Activated CD4-positive, alpha-beta T cell treated with anti-CD3 and anti-CD28 coated beads, Interleukin-2, Interleukin-6, amounts not matched to agents 100 ng/mL and 50 ng/mL, durations not matched to agents 16 hours and 8 hours (primary cell): Measurements from ENCODE around the gene ANKRD27.
"Not testable (repeated sequence)": the region's sequence is repeated elsewhere in the genome, so short reads cannot be mapped to it uniquely, and the experiment has no call there.

Source experiments
- DNase-seq: peaks from one replicate; pipeline ENCODE4 v3.0.0-alpha.2; 2020

ANKRD27 gene

DNA sequence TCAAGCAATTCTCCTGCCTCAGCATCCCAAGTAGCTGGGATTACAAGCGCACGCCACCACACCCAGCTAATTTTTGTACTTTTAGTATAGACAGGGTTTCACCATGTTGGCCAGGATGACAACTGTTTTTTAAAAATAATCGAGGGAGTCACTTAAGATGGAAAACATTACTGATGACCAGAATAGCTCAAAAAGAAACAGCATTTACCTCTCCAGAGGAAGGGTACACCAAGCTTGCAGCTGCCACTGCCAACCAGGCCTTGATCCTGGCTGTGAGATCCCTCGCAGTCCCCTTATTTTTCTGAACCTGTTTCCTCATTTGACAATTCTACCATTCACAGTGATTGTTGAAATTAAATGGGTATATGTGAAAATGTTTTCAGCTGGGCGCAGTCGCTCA is 79.5 kb downstream of the ANKRD27 start:
- DNase-seq = no peak

DNA sequence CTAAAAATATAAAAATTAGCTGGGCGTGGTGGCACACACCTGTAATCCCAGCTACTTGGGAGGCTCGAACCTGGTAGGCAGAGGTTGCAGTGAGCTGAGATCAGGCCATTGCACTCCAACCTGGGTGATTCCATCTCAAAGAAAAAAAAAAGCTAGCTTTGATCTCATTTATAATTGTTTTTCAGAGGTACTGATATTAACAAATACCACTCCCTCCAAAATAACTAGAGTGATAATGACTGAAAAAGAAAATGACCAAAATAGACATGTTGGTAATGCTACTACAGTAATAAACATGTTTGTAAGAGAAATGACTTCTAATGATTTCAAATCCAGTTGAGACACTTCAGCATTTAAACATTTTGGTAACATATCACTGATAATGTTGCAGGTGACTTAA is 81.0 kb downstream of the ANKRD27 start:
- no peak for DNase-seq

DNA sequence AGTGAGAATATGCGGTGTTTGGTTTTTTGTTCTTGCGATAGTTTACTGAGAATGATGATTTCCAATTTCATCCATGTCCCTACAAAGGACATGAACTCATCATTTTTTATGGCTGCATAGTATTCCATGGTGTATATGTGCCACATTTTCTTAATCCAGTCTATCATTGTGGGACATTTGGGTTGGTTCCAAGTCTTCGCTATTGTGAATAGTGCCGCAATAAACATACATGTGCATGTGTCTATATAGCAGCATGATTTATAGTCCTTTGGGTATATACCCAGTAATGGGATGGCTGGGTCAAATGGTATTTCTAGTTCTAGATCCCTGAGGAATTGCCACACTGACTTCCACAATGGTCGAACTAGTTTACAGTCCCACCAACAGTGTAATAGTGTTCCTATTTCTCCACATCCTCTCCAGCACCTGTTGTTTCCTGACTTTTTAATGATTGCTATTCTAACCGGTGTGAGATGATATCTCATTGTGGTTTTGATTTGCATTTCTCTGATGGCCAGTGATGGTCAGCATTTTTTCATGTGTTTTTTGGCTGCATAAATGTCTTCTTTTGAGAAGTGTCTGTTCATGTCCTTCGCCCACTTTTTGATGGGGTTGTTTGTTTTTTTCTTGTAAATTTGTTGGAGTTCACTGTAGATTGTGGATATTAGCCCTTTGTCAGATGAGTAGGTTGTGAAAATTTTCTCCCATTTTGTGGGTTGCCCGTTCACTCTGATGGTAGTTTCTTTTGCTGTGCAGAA is 87.1 kb downstream of the ANKRD27 start:
- DNase-seq = not testable (repeated sequence)

DNA sequence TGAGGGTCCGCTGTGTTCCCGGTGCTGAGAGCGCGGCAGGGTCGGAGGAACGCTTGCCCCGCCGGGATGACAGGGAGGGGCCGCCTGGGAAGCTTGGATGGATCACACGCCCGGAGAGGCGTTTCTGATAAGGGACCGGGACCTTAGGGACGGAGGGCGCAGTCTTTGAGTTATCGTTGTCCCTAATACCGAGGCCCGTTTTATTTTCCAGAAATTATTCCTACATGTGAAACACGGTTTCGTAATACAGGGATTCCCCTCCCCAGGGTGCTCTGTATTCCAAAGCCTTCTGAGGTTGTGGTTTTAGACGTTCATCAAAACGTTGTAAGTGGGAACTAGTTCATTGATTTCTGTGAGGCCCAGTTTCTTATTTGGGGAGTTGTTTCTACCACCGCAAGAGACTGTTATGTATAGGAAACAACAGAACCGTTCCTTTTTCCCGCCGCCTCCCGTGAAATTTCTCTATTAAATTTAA is 93.2 kb downstream of the ANKRD27 start:
- peak; percentile 13 for DNase-seq

DNA sequence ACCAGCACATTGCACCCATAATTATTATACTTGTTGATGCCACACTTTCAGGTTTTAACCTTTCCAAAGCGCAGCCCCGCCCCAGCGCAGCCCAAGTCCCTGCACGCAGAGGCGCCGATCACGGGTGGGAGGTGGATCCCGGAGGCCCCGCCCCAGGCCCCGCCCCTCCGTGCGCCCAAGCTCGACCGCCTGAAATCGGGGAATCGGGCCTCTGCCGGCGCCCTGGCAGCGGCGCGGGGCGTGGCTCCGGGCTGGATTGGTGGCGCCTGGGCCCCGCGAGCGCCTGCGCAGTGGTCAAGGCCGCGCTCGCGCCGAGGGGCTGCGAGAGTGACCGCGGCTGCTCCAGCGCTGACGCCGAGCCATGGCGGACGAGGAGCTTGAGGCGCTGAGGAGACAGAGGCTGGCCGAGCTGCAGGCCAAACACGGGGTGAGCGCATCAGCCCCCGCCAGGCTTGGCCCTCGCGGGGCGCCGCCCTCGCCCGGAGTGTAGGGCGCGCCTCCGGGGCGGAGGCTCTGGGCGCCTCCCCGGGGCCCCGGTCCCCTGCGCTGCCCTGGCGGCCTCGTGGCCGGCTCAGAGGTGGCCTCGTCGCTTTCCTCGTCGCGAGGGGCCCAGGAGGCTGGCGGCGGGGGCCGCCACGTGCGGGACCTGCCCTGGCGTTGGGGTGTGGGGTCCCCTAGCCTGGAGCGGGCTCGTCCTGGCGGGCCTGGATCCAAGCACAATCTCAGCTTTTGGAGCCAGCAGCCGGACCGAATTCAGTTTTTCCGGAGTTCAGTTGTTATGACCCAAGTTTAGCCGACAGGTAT is 93.9 kb downstream of the ANKRD27 start, which contains the start of gene PDCD5:
TSS of gene PDCD5 (plus strand) at position 290 of the 804 bp plus-strand sequence. CDS start at position 362, 72 bp downstream.
- peak; percentile 98 for DNase-seq

DNA sequence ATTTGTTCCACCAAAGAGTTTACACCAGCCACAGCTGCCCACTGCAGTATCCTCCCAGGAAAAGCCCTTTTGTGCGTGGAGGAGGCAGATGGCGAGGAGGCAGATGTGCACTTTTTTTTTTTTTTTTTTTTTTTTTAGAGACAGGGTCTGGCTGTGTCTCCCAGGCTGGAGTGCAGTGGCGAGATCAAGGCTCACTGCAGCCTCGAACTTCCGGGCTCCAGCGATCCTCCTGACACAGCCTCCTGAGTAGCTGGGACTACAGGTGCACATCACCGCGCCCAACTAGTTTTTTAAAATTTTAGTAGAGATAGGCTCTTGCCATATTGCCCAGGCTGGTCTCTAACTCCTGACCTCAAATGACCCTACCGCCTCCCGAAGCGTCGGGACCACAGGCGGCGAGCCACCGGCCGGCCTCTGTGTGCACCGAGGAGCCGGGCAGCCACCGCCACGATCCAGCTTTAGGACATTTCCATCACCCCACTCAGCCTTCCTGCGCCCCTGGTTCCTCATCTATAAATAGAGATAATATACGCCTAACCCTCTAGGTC is 94.6 kb downstream of the ANKRD27 start:
- no peak for DNase-seq

DNA sequence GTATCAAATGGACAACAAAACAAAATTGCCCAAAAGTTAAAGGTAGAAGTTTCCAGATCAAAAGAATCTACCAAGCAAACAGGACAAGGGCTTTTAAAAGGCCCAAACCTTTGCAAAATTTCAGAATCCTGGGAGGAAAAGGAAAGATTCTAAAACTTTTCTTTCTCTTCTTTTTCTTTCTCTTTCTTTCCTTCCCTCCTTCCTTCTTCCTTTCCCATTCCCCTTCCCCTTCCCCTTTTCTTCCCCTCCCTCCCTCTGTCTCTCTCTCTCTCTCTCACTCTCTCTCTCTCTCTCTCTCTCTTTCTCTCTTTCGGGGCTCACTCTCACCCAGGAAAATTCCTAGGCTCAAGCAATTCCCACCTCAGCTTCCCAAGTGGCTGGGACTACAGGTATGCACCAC is 98.2 kb downstream of the ANKRD27 start:
- no peak for DNase-seq

DNA sequence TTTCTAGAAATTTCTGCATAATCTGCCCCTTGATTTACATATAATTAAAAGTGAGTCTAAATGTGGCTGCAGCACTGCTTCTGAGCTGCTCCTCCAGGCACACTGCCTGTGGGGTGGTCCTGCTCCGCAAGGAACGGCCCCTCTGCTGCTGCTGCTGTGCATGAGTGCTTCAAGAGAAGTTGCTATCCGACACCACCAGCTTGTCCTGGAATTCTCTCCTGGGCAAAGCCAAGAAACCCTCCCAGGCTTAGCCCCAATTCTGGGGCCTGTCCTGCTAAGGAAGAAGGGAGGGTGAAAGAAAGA is 101.5 kb downstream of the ANKRD27 start:
- DNase-seq = no peak

DNA sequence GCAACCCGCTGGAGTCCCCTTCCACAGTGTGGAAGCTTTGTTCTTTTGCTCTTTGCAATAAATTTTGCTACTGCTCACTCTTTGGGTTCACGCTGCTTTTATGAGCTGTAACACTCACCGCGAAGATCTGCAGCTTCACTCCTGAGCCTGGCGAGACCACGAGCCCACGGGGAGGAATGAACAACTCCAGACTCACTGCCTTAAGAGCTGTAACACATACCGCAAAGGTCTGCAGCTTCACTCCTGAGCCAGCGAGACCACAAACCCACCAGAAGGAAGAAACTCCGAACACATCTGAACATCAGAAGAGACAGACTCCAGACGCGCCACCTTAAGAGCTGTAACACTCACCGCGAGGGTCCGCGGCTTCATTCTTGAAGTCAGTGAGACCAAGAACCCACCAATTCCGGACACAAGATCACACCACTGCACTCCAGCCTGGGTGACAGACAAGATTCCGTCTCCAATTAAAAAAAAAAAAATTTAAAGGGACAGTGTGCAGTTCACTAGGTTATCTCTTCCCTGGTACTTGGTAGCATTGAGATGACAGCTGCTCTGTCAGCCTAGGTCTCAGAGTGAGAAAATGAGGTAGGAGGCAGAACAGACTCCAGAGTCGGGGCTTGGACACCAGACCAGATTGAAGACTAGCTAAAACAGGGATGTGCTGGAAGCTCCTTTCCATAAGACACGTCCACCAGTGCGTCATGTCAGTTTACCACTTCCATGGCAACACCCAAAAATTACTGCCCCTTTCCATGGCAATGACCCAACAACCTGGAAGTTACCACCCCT is 102.1 kb downstream of the ANKRD27 start:
- not testable (repeated sequence) for DNase-seq

DNA sequence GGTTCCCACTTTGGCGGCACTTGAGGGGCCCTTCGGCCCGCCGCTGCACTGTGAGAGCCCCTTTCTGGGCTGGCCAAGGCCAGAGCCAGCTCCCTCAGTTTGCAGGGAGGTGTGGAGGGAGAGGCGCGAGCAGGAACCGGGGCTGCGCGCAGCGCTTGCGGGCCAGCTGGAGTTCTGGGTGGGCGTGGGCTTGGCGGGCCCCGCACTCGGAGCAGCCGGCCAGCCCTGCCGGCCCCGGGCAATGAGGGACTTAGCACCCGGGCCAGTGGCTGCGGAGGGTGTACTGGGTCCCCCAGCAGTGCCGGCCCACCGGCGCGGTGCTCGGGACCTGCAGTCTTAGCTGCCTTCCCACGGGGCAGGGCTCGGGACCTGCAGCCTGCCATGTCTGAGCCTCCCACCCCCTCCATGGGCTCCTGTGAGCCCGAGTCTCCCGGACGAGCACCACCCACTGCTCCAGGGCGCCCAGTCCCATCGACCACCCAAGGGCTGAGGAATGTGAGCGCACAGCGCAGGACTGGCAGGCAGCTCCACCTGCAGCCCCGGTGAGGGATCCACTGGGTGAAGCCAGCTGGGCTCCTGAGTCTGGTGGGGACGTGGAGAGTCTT is 103.4 kb downstream of the ANKRD27 start:
- DNase-seq = not testable (repeated sequence)

DNA sequence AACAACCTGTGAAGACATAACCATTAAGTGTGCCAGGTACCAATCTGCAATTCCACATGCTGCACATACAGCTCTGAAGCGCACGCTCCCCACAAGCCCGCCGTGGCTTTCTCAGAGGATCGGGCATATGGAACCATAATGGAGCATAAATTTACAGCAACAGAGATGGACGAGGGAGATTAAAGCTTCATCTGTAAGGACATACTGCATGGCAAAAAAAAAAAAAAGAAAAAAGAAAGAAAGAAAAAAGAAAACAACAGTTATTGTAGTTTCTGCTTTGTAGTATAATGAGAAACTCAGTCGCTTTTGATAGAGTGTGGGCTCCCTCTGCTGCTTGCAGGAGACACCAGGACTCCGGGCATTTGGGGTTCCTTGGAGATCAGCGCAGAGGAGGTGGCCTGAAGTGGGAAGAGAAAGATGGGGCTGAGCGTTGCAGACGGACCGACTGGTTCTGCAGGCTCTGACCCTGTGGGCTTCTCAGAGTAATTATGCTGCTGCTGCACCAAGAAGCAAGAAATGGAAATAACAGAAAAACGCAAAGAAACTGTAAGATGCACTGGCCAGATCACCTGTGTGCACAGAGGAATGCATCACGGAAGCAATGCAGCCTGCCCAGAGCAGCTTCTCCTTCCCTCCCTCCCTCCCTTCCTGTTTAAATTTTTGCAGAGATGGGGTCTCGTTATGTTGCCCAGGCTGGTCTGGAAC is 104.7 kb downstream of the ANKRD27 start:
- peak; percentile 54 for DNase-seq

DNA sequence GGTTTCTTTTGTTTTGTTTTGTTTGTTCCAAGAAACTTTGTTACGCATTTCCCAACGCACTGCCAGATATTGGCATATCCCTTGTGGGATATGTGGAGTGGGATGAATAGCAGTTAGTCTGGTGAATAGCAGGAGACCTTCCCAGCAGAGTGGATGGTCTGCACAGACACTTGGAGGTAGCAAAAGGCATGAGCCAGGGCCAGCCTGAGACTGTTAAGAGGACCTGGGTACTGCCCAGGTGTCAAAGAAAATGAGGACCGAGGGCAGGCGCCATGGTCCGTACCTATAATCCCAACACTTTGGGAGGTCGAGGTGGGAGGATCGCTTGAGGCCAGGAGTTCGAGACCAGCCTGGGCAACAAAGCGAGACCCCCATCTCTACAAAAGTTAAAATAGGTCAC is 107.5 kb downstream of the ANKRD27 start:
- DNase-seq = no peak

DNA sequence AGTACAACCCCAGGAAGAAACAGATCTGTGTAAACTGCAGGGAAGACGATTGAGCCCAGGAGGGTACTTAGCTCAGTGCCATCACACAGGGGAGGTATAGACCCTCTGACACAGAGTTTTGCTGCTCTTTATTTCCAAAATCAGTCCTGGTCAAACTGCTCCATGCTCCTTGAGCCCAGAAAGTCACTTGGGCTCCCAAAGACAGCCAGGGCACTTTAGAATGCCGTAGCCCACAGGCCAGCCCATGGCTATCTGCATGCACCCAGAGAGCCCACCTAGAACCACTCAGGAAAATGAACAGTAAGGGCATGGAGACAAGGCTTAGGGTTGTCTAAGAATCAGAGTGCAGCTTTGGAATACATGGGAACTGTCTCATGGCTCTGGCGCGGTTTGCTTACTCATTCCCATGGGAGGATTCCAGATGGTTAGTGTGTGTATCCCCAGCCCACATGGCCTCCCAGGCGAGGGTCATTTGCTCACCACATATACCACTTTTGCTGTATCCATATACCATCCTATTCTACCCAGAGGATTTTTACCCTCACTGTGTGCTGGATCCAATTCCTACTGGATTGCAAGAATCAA is 108.6 kb downstream of the ANKRD27 start:
- DNase-seq = no peak

DNA sequence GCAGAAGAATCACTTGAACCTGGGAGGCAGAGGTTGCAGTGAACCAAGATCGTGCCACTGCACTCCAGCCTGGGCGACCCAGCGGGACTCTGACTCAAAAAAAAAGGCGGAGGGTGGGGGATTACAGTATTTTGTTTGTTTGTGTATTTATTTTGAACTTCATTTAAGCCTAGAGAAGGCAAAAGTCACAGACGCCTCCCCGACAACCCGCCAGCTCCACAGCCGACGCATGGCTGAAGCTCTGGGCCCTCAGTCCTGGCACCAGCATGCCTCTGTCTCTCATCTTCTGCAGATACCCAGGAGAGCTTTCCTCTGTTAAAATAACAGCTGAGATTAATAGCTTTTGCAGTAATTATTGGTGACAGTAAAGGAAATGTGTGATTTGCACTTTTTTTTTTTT is 111.2 kb downstream of the ANKRD27 start:
- DNase-seq = no peak

DNA sequence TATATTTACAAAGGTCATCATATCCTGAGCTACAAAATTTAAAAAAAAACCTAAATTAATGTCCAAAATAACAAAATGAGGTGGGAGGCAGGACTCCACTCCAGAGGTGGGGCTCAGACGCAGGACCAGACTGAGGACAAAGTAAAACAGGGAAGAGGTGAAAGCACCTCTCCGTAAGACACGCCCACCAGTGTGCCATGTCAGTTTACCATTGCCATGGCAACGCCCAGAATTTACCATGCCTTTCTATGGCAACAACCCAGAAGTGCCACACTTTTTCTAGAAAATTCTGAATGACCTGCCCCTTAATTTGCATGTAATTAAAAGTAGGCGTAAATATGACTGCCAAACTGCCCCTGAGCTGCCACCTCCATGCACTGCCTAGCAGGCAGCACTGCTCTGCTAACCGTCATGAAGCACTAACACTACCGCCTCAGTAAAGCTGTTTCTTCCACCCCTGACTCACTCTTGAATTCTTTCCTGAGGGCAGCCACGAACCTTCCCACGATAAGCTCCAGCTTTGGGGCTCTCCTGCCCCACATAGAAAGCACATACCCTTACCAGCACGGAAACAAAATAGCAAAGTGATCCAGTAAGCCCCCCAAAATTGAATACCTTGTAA is 116.3 kb downstream of the ANKRD27 start:
- DNase-seq = no peak

DNA sequence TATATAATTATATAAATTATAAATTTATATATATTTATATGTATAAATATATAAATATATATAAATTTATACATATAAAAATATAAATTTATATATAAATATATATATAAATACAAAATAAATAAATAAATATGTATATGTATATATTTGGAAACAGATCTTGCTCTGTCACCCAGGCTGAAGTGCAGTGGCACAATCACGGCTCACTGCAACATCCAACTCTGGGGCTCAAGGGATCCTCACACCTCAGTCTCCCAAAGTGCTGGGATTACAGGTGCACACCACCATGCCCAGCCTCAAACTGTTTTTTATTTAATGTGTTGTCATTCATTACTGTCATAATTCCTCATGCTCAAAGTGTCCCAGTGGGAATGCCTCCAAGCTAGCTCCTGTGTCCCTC is 119.2 kb downstream of the ANKRD27 start:
- DNase-seq = no peak

DNA sequence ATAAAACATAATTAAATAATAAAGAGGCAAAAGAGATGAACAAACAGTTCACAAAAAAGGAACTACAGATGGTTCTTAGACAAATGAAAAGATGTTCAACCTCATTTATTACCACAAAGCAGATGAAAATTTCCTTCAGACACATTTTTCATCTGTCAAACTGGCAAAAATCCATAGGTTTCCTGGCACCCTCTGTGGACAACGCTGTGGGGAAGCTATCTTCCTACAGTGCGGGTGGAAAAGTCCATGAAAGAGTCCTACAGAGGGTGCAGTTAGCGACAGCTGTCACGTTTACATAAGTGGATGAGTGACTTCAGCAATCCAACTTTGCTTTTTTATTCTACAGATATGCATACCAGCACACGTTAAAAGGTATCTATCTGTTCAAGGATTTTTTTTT is 124.3 kb downstream of the ANKRD27 start:
- no peak for DNase-seq
